Measurements from ENCODE around the gene HLA-DPA1. TPM values are rescaled to one million over a fixed set of nuclear protein-coding genes. Genes with fewer than 3 reads are reported as not detected.

HLA-DPA1 gene
- total RNA-seq, 2 experiments from 2014 or later = 27.6 to 27.9 TPM

GRCh38 chr6:33021917-33022316 lies 51.5 kb downstream of the HLA-DPA1 start:
- H3K4me3 Mint-ChIP-seq = no peak overlapping the region
- DNase-seq (no peak), ATAC-seq (no peak)
- TF ChIP-seq CTCF (IDR thresholded peaks at IDR 0.05) = no peak
- intact Hi-C loops (cut with micrococcal nuclease) = no loop called here
- no peaks in the 10 kb centered on the region for H3K9me3 Mint-ChIP-seq
- H3K36me3 Mint-ChIP-seq (ENCODE audit: low read depth) = no peaks in the 10 kb centered on the region
- peaks cover 19% of the 10 kb centered on the region for H3K4me1 Mint-ChIP-seq (ENCODE audit: low read depth)
- ChIA-PET POLR2A (interaction anchor here (0.6 to 1.0 kb wide), 2 partner anchors 14 to 72 kb away, joined by 3 read pairs; no protein-coding TSS in a partner anchor), CTCF (interaction anchor here (1.6 kb wide), 1 partner anchor 27 kb away, joined by 4 read pairs; no protein-coding TSS in a partner anchor)
- no peak overlapping the region for H3K27ac Mint-ChIP-seq
- no peaks in the 10 kb centered on the region for H3K27me3 Mint-ChIP-seq

GRCh38 chr6:33019372-33019771 lies 54.1 kb downstream of the HLA-DPA1 start:
- H3K36me3 Mint-ChIP-seq (ENCODE audit: low read depth) = no peaks in the 10 kb centered on the region
- H3K27ac Mint-ChIP-seq = peak overlapping the region; percentile 72
- intact Hi-C loops (cut with micrococcal nuclease) = loop anchor here (5.0 kb wide), 1 partner anchor 58 kb away; the partner anchor contains the start of gene HLA-DPB1
- H3K4me1 Mint-ChIP-seq (ENCODE audit: low read depth) = peaks cover 21% of the 10 kb centered on the region
- no peaks in the 10 kb centered on the region for H3K27me3 Mint-ChIP-seq
- ATAC-seq (no peak), DNase-seq (no peak)
- no peaks in the 10 kb centered on the region for H3K9me3 Mint-ChIP-seq
- peak overlapping the region; percentile 66 for H3K4me3 Mint-ChIP-seq
- CTCF ChIA-PET = interaction anchor here (0.8 to 2.3 kb wide), 10 partner anchors 9 to 230 kb away, joined by 3 to 9 read pairs (median 4); partner anchors contain the start of gene HLA-DPB1
- TF ChIP-seq CTCF (IDR thresholded peaks at IDR 0.05) = no peak
- POLR2A ChIA-PET = interaction anchor here (0.6 kb wide), 1 partner anchor 65 kb away, joined by 3 read pairs; no protein-coding TSS in a partner anchor

- Mint-ChIP-seq H3K4me3 (peak overlapping the region; percentile 66), H3K27me3 (no peaks in the 10 kb centered on the region), H3K36me3 (ENCODE audit: low read depth) (no peaks in the 10 kb centered on the region), H3K27ac (peak overlapping the region; percentile 72), H3K9me3 (no peaks in the 10 kb centered on the region), H3K4me1 (ENCODE audit: low read depth) (peaks cover 21% of the 10 kb centered on the region)
- POLR2A ChIA-PET = interaction anchor here (0.6 to 0.9 kb wide), 2 partner anchors 54 to 65 kb away, joined by 3 to 4 read pairs; no protein-coding TSS in a partner anchor
- DNase-seq (peak; percentile 64), ATAC-seq (peak; percentile 79)
- intact Hi-C loops (cut with micrococcal nuclease) = loop anchor here (5.0 kb wide), 1 partner anchor 58 kb away; the partner anchor contains the start of gene HLA-DPB1
- no peak for TF ChIP-seq CTCF (IDR thresholded peaks at IDR 0.05)
- CTCF ChIA-PET = interaction anchor here (0.8 to 2.3 kb wide), 16 partner anchors 8 to 230 kb away, joined by 3 to 9 read pairs (median 4); partner anchors contain the start of gene HLA-DPB1
These were observed 54.5 kb downstream of the HLA-DPA1 start for GRCh38 chr6:33018904-33019303.

GRCh38 chr6:33018418-33018817 lies 55.0 kb downstream of the HLA-DPA1 start:
- ATAC-seq = no peak
- intact Hi-C loops (cut with micrococcal nuclease) = loop anchor here (5.0 kb wide), 1 partner anchor 59 kb away; the partner anchor contains the start of gene HLA-DPB1
- Mint-ChIP-seq H3K36me3 (ENCODE audit: low read depth) (no peaks in the 10 kb centered on the region), H3K9me3 (no peaks in the 10 kb centered on the region), H3K27ac (peak overlapping the region; percentile 63), H3K4me3 (peak overlapping the region; percentile 66), H3K27me3 (no peaks in the 10 kb centered on the region), H3K4me1 (ENCODE audit: low read depth) (peaks cover 21% of the 10 kb centered on the region)
- no peak for TF ChIP-seq CTCF (IDR thresholded peaks at IDR 0.05)
- ChIA-PET POLR2A (interaction anchor here (0.9 to 1.1 kb wide), 2 partner anchors 47 to 54 kb away, joined by 4 to 5 read pairs; no protein-coding TSS in a partner anchor), CTCF (interaction anchor here (0.6 to 2.3 kb wide), 18 partner anchors 8 to 231 kb away, joined by 3 to 9 read pairs (median 4); partner anchors contain the start of genes HLA-DMA, HLA-DPA1 and HLA-DPB1)
- DNase-seq = no peak

All from activated CD8-positive, alpha-beta T cell treated with anti-CD3 and anti-CD28 coated beads for 36 hours (primary cell).